ENCODE data around the gene USP6. TPM values are rescaled to one million over a fixed set of nuclear protein-coding genes. Genes with fewer than 3 reads are reported as not detected.
A peak's percentile ranks its signal among the peaks of the same experiment; 100 is the strongest.
"Not testable (repeated sequence)": the region's sequence is repeated elsewhere in the genome, so short reads cannot be mapped to it uniquely, and the experiment has no call there.

USP6 gene
- total RNA-seq, 2 donors from 2014 or later: not detected

- Histone ChIP-seq H3K27ac (no peak overlapping the region), H3K4me1 (no peaks in the 10 kb centered on the region), H3K36me3 (replicated peaks in 1 of 2; ENCODE audit: insufficient read depth in 1 of 2, low read depth in 2 of 2) (peaks cover 0 to 3% of the 10 kb centered on the region in 2 donors), H3K4me3 (no peak overlapping the region), H3K9me3 (no peaks in the 10 kb centered on the region), H3K27me3 (no peaks in the 10 kb centered on the region)
- intact Hi-C loops (cut with DNase I): no loop called here
- no peak for TF ChIP-seq CTCF (IDR thresholded peaks at IDR 0.05)
- no peak for TF ChIP-seq POLR2A (IDR thresholded peaks at IDR 0.05)
- 82 to 86% methylated on average over 5 of the region's 5 CpGs for WGBS, 2 donors
- ATAC-seq: no peak
- no peak for DNase-seq
Observed at GRCh38 chr17:5220074-5220473, 104.2 kb downstream of the USP6 start.

- WGBS, 2 donors: 89 to 92% methylated on average over 11 to 12 of the region's 12 CpGs
- DNase-seq; H3K36me3 ChIP-seq (replicated peaks in 1 of 2; ENCODE audit: insufficient read depth in 1 of 2, low read depth in 2 of 2); H3K27me3 ChIP-seq; H3K9me3 ChIP-seq; H3K4me1 ChIP-seq; H3K4me3 ChIP-seq; ATAC-seq; intact Hi-C loops (cut with DNase I): not testable (repeated sequence)
- H3K27ac ChIP-seq: peak overlapping the region in 1 of 4 donors; percentile 41
Observed at GRCh38 chr17:5221912-5222311, 106.1 kb downstream of the USP6 start.

Small RNA genes lying within 50 kb of the gene (small RNA-seq; reads per million reads assigned to genes)
- gene AC012146.4: not detected

Other genes starting within 250 kb of the USP6 start
- 10 to 100 TPM in 1 of 2 donors, 1 to 10 TPM in 1; 5.2 to 11.9 TPM for gene C17orf107, start 216.5 kb upstream of the USP6 start, total RNA-seq
- 1 to 10 TPM in 1 of 2 donors, under 1 TPM in 1; 0.33 to 1.8 TPM for gene CHRNE, start 212.9 kb upstream of the USP6 start, total RNA-seq
- not detected for gene GP1BA, start 183.8 kb upstream of the USP6 start, total RNA-seq
- gene SLC25A11, start 176.0 kb upstream of the USP6 start, total RNA-seq: 10 to 100 TPM; 23.7 to 33.2 TPM
- 10 to 100 TPM; 23.1 to 37.6 TPM for gene RNF167, start 175.8 kb upstream of the USP6 start, total RNA-seq
- 100 to 1,000 TPM; 164 to 180 TPM for gene PFN1, start 167.5 kb upstream of the USP6 start, total RNA-seq
- 1 to 10 TPM; 3.3 to 3.6 TPM for gene ENO3, start 164.9 kb upstream of the USP6 start, total RNA-seq
- gene SPAG7, start 148.2 kb upstream of the USP6 start, total RNA-seq: 10 to 100 TPM; 26.2 to 29.0 TPM
- 10 to 100 TPM; 17.1 to 48.8 TPM for gene CAMTA2, start 128.4 kb upstream of the USP6 start, total RNA-seq
- 1 to 10 TPM in 1 of 2 donors, not detected in 1; 1.0 TPM for gene INCA1, start 118.5 kb upstream of the USP6 start, total RNA-seq
- 10 to 100 TPM; 43.1 to 54.4 TPM for gene KIF1C, start 118.1 kb upstream of the USP6 start, total RNA-seq
- gene SLC52A1, start 80.6 kb upstream of the USP6 start, total RNA-seq: not detected
- gene ZFP3, start 37.6 kb upstream of the USP6 start, total RNA-seq: 1 to 10 TPM; 5.3 to 5.4 TPM
- 1 to 10 TPM; 3.9 to 4.0 TPM for gene ZNF232, start 4.2 kb upstream of the USP6 start, total RNA-seq
- 1 to 10 TPM; 4.4 to 6.9 TPM for gene ZNF594, start 75.8 kb downstream of the USP6 start, total RNA-seq
- 1 to 10 TPM in 1 of 2 donors, under 1 TPM in 1; 0.33 to 2.1 TPM for gene SCIMP, start 118.8 kb downstream of the USP6 start, total RNA-seq
- 10 to 100 TPM; 14.5 to 17.1 TPM for gene RABEP1, start 166.3 kb downstream of the USP6 start, total RNA-seq

Measured in body of pancreas (tissue), 4 donors.